Breast epithelium (tissue), 4 donors: ENCODE results near the gene ASTL. TPM values are rescaled to one million over a fixed set of nuclear protein-coding genes. Genes with fewer than 3 reads are reported as not detected.
"Not testable (repeated sequence)": the region's sequence is repeated elsewhere in the genome, so short reads cannot be mapped to it uniquely, and the experiment has no call there.

Source experiments
- DNase-seq, 2 donors: peaks; one replicate each; pipeline ENCODE4 v3.0.0-alpha.2; 2019; ENCODE audit warnings: low spot score in 2 of 2
- H3K27ac ChIP-seq, 2 donors: fragments of 200-600 bp; sonication (generic) in 1 of 2; one replicate each; pipeline ENCODE4 v1.5.1; 2016 to 2019; ENCODE audit warnings: mild to moderate bottlenecking in 1 of 2
- H3K27me3 ChIP-seq, 2 donors: fragments of 200-600 bp; sonication (generic) in 1 of 2; one replicate each; pipeline versions ENCODE4 v1.5.1 to v1.6.0; 2017 to 2019; ENCODE audit warnings: control low read depth in 1 of 2, mild to moderate bottlenecking in 1 of 2
- H3K36me3 ChIP-seq: fragments of 200-600 bp; one replicate; pipeline ENCODE4 v1.5.1; 2019
- H3K4me1 ChIP-seq, 2 donors: fragments of 200-600 bp; sonication (generic); one replicate each; pipeline ENCODE4 v1.5.1; 2016 to 2019; ENCODE audit warnings: control low read depth in 1 of 2
- H3K4me3 ChIP-seq, 3 donors: fragments of 200-600 bp; sonication (generic); 1 replicate in 2 of 3; 2 replicates in 1 of 3; pipeline ENCODE4 v1.5.1; 2016 to 2019; ENCODE audit warnings: mild to moderate bottlenecking in 3 of 3, moderate library complexity in 2 of 3
- H3K9me3 ChIP-seq, 2 donors: fragments of 200-600 bp; sonication (generic) in 1 of 2; one replicate each; pipeline ENCODE4 v1.5.1; 2016 to 2019; ENCODE audit warnings: control low read depth in 1 of 2
- POLR2A ChIP-seq: fragments of 450-650 bp; IDR thresholded peaks from one replicate; pipeline ENCODE4 v1.6.1; 2016; ENCODE audit warnings: antibody characterized with exemption, mild to moderate bottlenecking, moderate library complexity
- POLR2AphosphoS5 ChIP-seq, 3 donors: sonication (generic); formaldehyde crosslinking; IDR thresholded peaks; one replicate each; pipeline ENCODE4 v1.6.1; 2017; ENCODE audit warnings: antibody characterized with exemption in 3 of 3
- intact Hi-C: fragments of 100-400 bp; cut with DNase I; formaldehyde crosslinking; loops from one replicate; pipeline ENCODE4 v1.15.1; 2023; ENCODE audit warnings: low total_unique reads
- total RNA-seq, 3 donors: library from RNA; depleted of rRNA; stranded (reverse); fragments of >200 nt; gene quantifications; one replicate each; pipeline ENCODE4 v1.1.0, GENCODE V29; 2016
- TF ChIP-seq, protein P1 (sequence below), 3 donors: fragments of 450-650 bp; IDR thresholded peaks; one replicate each; pipeline ENCODE4 v1.5.1; 2016 to 2017; ENCODE audit warnings: antibody characterized with exemption in 3 of 3, mild to moderate bottlenecking in 3 of 3, moderate library complexity in 3 of 3

ASTL gene
- total RNA-seq, 3 donors from 2014 or later = 0.32 TPM; not detected in 2

GRCh38 chr2:96164459-96165184, 26.3 kb upstream of the ASTL start:
- no peaks in the 10 kb centered on the region for H3K4me1 ChIP-seq
- no peak overlapping the region for H3K4me3 ChIP-seq
- H3K27me3 ChIP-seq = no peaks in the 10 kb centered on the region
- H3K9me3 ChIP-seq = no peaks in the 10 kb centered on the region
- no peaks in the 10 kb centered on the region for H3K36me3 ChIP-seq
- TF ChIP-seq POLR2A (no peak), POLR2AphosphoS5 (IDR thresholded peaks at IDR 0.05) (no peak)
- TF ChIP-seq, protein P1, sequence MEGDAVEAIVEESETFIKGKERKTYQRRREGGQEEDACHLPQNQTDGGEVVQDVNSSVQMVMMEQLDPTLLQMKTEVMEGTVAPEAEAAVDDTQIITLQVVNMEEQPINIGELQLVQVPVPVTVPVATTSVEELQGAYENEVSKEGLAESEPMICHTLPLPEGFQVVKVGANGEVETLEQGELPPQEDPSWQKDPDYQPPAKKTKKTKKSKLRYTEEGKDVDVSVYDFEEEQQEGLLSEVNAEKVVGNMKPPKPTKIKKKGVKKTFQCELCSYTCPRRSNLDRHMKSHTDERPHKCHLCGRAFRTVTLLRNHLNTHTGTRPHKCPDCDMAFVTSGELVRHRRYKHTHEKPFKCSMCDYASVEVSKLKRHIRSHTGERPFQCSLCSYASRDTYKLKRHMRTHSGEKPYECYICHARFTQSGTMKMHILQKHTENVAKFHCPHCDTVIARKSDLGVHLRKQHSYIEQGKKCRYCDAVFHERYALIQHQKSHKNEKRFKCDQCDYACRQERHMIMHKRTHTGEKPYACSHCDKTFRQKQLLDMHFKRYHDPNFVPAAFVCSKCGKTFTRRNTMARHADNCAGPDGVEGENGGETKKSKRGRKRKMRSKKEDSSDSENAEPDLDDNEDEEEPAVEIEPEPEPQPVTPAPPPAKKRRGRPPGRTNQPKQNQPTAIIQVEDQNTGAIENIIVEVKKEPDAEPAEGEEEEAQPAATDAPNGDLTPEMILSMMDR (IDR thresholded peaks at IDR 0.05) = no peak
- no peak for DNase-seq
- intact Hi-C loops = no loop called here
- H3K27ac ChIP-seq = peak overlapping the region in 1 of 2 donors; percentile 6

DNA sequence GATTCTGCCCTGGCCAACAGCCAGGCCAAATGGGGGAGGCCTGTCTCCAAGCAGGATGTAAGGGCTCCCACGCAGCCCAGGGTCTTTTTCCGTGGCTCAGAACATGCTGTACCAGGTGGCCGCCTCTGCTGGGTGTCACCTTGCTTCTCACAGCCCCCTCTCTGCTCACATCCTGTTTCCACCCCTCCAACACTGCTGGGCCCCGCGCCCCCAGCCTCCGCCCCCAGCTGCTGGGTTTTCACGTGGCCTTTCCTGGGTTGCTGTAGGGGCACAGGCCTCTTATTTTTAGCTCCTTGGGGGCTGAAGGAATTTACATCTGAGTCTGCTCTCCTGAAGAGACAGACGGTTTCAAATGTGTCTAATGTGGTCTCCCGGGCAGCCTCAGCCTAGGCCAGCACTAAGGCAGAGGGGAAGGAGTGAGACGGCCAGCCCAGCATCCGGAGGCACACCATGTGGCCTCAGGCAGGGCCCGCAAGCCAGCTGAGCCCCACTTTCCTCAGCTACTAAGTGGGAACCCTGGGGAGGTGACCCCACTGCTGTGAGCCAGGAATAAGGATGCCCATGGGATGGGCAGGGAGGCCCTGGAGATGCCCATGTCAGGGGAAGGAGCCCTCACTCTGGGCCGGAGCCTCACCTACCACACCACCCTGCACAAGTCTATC, 25.6 kb upstream of the ASTL start:
- intact Hi-C loops = no loop called here
- no peak for DNase-seq
- no peaks in the 10 kb centered on the region for H3K9me3 ChIP-seq

GRCh38 chr2:96163415-96163767, 25.1 kb upstream of the ASTL start:
- Histone ChIP-seq H3K27me3 (no peaks in the 10 kb centered on the region), H3K27ac (peak overlapping the region in 1 of 2 donors; percentile 19), H3K9me3 (no peaks in the 10 kb centered on the region), H3K4me1 (no peaks in the 10 kb centered on the region), H3K36me3 (no peaks in the 10 kb centered on the region), H3K4me3 (no peak overlapping the region)
- intact Hi-C loops = no loop called here
- DNase-seq = no peak
- TF ChIP-seq, protein P1 (IDR thresholded peaks at IDR 0.05) = no peak

More for the DNA sequence above, 25.6 kb upstream of the ASTL start:
- Histone ChIP-seq H3K27ac (peak overlapping the region; percentile 6 to 19), H3K27me3 (no peaks in the 10 kb centered on the region), H3K4me1 (no peaks in the 10 kb centered on the region), H3K36me3 (no peaks in the 10 kb centered on the region), H3K4me3 (no peak overlapping the region)
- TF ChIP-seq POLR2A (no peak), POLR2AphosphoS5 (IDR thresholded peaks at IDR 0.05) (no peak)
- TF ChIP-seq, protein P1 (IDR thresholded peaks at IDR 0.05) = no peak

DNA sequence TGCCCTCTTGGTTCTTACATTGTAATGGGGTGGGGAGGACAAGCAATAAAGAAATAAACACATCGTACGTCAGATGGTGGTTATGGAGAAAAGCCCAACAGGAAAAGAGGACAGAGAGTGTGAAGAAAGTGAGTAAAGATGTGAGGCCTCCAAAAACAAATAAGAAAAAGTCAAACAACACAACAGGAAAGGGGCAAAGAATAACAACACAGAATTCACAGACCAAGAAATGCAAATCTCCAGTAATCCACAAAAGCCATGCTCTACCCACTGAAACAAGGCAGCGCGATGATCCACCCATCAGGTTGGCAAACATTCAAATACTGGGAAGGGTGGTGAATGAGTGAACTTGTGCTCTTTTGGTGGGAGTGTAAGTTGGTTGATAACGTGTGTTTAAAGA, 23.6 kb upstream of the ASTL start:
- Histone ChIP-seq H3K36me3 (no peaks in the 10 kb centered on the region), H3K4me1 (no peaks in the 10 kb centered on the region), H3K4me3 (no peak overlapping the region), H3K9me3 (no peaks in the 10 kb centered on the region), H3K27me3 (no peaks in the 10 kb centered on the region), H3K27ac (no peak overlapping the region)
- TF ChIP-seq, protein P1 (IDR thresholded peaks at IDR 0.05) = no peak
- no peak for TF ChIP-seq POLR2A
- no peak for TF ChIP-seq POLR2AphosphoS5 (IDR thresholded peaks at IDR 0.05)
- intact Hi-C loops = no loop called here
- no peak for DNase-seq

DNA sequence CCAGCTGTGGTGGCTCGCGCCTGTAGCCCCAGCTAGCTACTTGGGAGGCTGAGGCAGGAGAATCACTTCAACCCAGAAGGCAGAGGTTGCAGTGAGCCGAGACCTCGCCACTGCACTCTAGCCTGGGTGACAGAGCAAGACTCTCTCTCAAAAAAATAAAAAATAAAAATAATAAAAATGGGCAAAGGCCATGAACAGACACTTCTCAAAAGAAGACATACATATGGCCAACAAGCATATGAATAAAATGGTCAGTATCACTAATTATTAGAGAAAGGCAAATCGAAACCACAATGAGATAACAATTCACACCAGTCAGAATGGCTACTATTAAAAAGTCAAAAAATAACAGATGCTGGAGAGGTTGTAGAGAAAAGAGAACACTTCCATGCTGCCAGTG, 22.1 kb upstream of the ASTL start:
- H3K36me3 ChIP-seq, intact Hi-C loops, H3K27me3 ChIP-seq, H3K4me1 ChIP-seq, H3K4me3 ChIP-seq, H3K9me3 ChIP-seq, DNase-seq, H3K27ac ChIP-seq: not testable (repeated sequence)
